CD4-positive, alpha-beta T cell treated with Interleukin-17A for 1 hour (primary cell): Measurements from ENCODE around the gene OLFML2A.
A peak's percentile ranks its signal among the peaks of the same experiment; 100 is the strongest.

Source experiments
- DNase-seq: peaks from one replicate; pipeline ENCODE4 v3.0.0-alpha.2; 2020

The OLFML2A gene

GRCh38 chr9:124800306-124801259 is 23.6 kb downstream of the OLFML2A start:
- DNase-seq: peak; percentile 22

GRCh38 chr9:124801356-124801755 is 24.4 kb downstream of the OLFML2A start:
- no peak for DNase-seq

- no peak for DNase-seq
Measured at GRCh38 chr9:124802426-124802825, 25.5 kb downstream of the OLFML2A start.

- DNase-seq: no peak
Measured at GRCh38 chr9:124803911-124804310, 27.0 kb downstream of the OLFML2A start.

GRCh38 chr9:124805186-124805585 is 28.3 kb downstream of the OLFML2A start:
- no peak for DNase-seq

GRCh38 chr9:124808246-124808956 is 31.5 kb downstream of the OLFML2A start:
- DNase-seq: no peak

- DNase-seq: no peak
Measured at GRCh38 chr9:124809211-124809610, 32.3 kb downstream of the OLFML2A start.

GRCh38 chr9:124809741-124810500 is 33.0 kb downstream of the OLFML2A start:
- no peak for DNase-seq

GRCh38 chr9:124810663-124811355 is 33.9 kb downstream of the OLFML2A start:
- no peak for DNase-seq

- no peak for DNase-seq
Measured at GRCh38 chr9:124812441-124812876, 35.5 kb downstream of the OLFML2A start.

- no peak for DNase-seq
Measured at GRCh38 chr9:124813041-124813440, 36.1 kb downstream of the OLFML2A start.

GRCh38 chr9:124813501-124814163 is 36.7 kb downstream of the OLFML2A start:
- DNase-seq: no peak

GRCh38 chr9:124814164-124814535 is 37.2 kb downstream of the OLFML2A start:
- DNase-seq: no peak

- DNase-seq: no peak
Measured at GRCh38 chr9:124815601-124816000, 38.7 kb downstream of the OLFML2A start.

- no peak for DNase-seq
Measured at GRCh38 chr9:124818431-124819281, 41.7 kb downstream of the OLFML2A start.

- no peak for DNase-seq
Measured at GRCh38 chr9:124820698-124821623, 44.0 kb downstream of the OLFML2A start.

GRCh38 chr9:124828489-124829333 is 51.8 kb downstream of the OLFML2A start:
- DNase-seq: no peak

- DNase-seq: no peak
Measured at GRCh38 chr9:124829334-124829669, 52.4 kb downstream of the OLFML2A start.

- DNase-seq: no peak
Measured at GRCh38 chr9:124830593-124830992, 53.7 kb downstream of the OLFML2A start.
